K562 (cell line): ENCODE results near the gene DLGAP1. TPM values are rescaled to one million over a fixed set of nuclear protein-coding genes. Genes with fewer than 3 reads are reported as not detected.

Experiments used
- ADNP ChIP-seq: fragments of 200-800 bp; sonication (Bioruptor generic); IDR thresholded peaks from 2 replicates; pipeline ENCODE4 v1.6.1; 2016; ENCODE audit warnings: missing genetic modification characterization, missing compliant biosample characterization
- BRF1 ChIP-seq: IDR thresholded peaks from 3 replicates; pipeline ENCODE4 v1.6.1; 2011; ENCODE audit warnings: borderline replicate concordance, mild to moderate bottlenecking; ENCODE audit not compliant: insufficient read length; ENCODE audit errors: extremely low read depth
- CBX1 ChIP-seq: sonication (generic); IDR thresholded peaks from 2 replicates; pipeline ENCODE4 v1.6.1; 2016; ENCODE audit warnings: antibody characterized with exemption, low read depth, mild to moderate bottlenecking
- E2F6 ChIP-seq, 2 experiments: IDR thresholded peaks; 2 replicates each; pipeline ENCODE4 v1.6.1; 2011; ENCODE audit warnings: borderline replicate concordance in 1 of 2, control low read depth in 1 of 2, low read depth in 1 of 2, low read length in 1 of 2, mild to moderate bottlenecking in 1 of 2, mixed read lengths in 1 of 2, moderate library complexity in 1 of 2; ENCODE audit not compliant: insufficient read depth in 1 of 2, insufficient read length in 1 of 2, poor library complexity in 1 of 2, severe bottlenecking in 1 of 2; ENCODE audit errors: extremely low read depth in 1 of 2
- ELK1 ChIP-seq: sonication (generic); formaldehyde crosslinking; IDR thresholded peaks from 2 replicates; pipeline ENCODE4 v1.8.1; 2022; ENCODE audit warnings: missing genetic modification reagents
- FOXK1 ChIP-seq: sonication (generic); formaldehyde crosslinking; IDR thresholded peaks from 2 replicates; pipeline ENCODE4 v1.8.0; 2022; ENCODE audit warnings: missing genetic modification reagents, mild to moderate bottlenecking, borderline replicate concordance
- MAFK ChIP-seq: IDR thresholded peaks from 2 replicates; pipeline ENCODE4 v1.6.1; 2011; ENCODE audit warnings: low read length, improper control_type of control experiment
- NFE2 ChIP-seq: IDR thresholded peaks from 2 replicates; pipeline ENCODE4 v1.6.1; 2014; ENCODE audit warnings: antibody characterized with exemption, low read depth
- NFIC ChIP-seq: fragments of 450-650 bp; IDR thresholded peaks from 2 replicates; pipeline ENCODE4 v1.6.1; 2017; ENCODE audit warnings: mild to moderate bottlenecking, inconsistent platforms
- PREB ChIP-seq: sonication (generic); formaldehyde crosslinking; IDR thresholded peaks from 2 replicates; pipeline ENCODE4 v1.8.1; 2023; ENCODE audit warnings: mild to moderate bottlenecking, missing genetic modification reagents
- SMARCC2 ChIP-seq: fragments of 450-650 bp; IDR thresholded peaks from 2 replicates; pipeline ENCODE4 v1.6.1; 2017; ENCODE audit warnings: antibody characterized with exemption, moderate library complexity, mild to moderate bottlenecking, low read depth
- SNRNP70 ChIP-seq: fragments of 200-400 bp; formaldehyde crosslinking; optimal IDR thresholded peaks from 2 replicates; pipeline ENCODE3; 2017; ENCODE audit warnings: low read depth, low read length
- ZBTB34 ChIP-seq: fragments of 250-450 bp; sonication (Bioruptor Pico); IDR thresholded peaks from 2 replicates; pipeline ENCODE4 v1.8.0; 2021; ENCODE audit warnings: mild to moderate bottlenecking, moderate library complexity
- ZBTB43 ChIP-seq: sonication (generic); formaldehyde crosslinking; IDR thresholded peaks from 2 replicates; pipeline ENCODE4 v1.8.0; 2023; ENCODE audit warnings: mild to moderate bottlenecking, missing genetic modification reagents
- ZBTB49 ChIP-seq: sonication (generic); formaldehyde crosslinking; IDR thresholded peaks from 2 replicates; pipeline ENCODE4 v1.8.0; 2022; ENCODE audit warnings: missing genetic modification reagents, mild to moderate bottlenecking, borderline replicate concordance
- ZEB2 ChIP-seq: fragments of 450-650 bp; IDR thresholded peaks from 2 replicates; pipeline ENCODE4 v1.6.1; 2016
- ZFPM2 ChIP-seq: fragments of 250-450 bp; sonication (Bioruptor Pico); IDR thresholded peaks from 2 replicates; pipeline ENCODE4 v1.5.1; 2022; ENCODE audit warnings: mild to moderate bottlenecking
- ZNF124 ChIP-seq: sonication (generic); formaldehyde crosslinking; IDR thresholded peaks from 2 replicates; pipeline ENCODE4 v1.8.1; 2022; ENCODE audit warnings: missing genetic modification reagents
- ZNF764 ChIP-seq: fragments of 250-450 bp; sonication (Bioruptor Pico); IDR thresholded peaks from 2 replicates; pipeline ENCODE4 v1.4.0; 2020; ENCODE audit warnings: low read depth, mild to moderate bottlenecking, moderate library complexity
- ZNF778 ChIP-seq: fragments of 450-650 bp; formaldehyde crosslinking; IDR thresholded peaks from 2 replicates; pipeline ENCODE4 v1.4.0; 2020; ENCODE audit warnings: mild to moderate bottlenecking, moderate library complexity
- polyA plus RNA-seq, 8 experiments: library from polyadenylated mRNA; depleted of rRNA in 4 of 8; stranded (reverse) in 5 of 8; unstranded in 3 of 8; fragments of >200 nt; fragmentation: Nextera tagmentation in 2 of 8; fragmentation: Illumina TruSeq in 1 of 8; extraction: Ambion mirVana in 2 of 8; extraction: Trizol in 1 of 8; gene quantifications; 2 replicates each; pipeline versions ENCODE4 v1.2.1 to v1.2.3, GENCODE V29; 2011 to 2014; ENCODE audit warnings: inconsistent platforms in 1 of 8, missing spikeins in 1 of 8
- total RNA-seq, 7 experiments: library from RNA; depleted of rRNA in 6 of 7; stranded (reverse); fragments of >200 nt in 6 of 7; fragmentation: Illumina TruSeq in 2 of 7; extraction: Trizol in 2 of 7; gene quantifications; 2 replicates each; pipeline versions ENCODE4 v1.2.1 to v1.2.3, GENCODE V29; 2011 to 2021; ENCODE audit warnings: low replicate concordance in 1 of 7

The DLGAP1 gene
- total and polyA plus RNA-seq, 9 of the 15 experiments (the other 6 are each of a cell fraction or from before 2014, with no cell fraction given): 0.04 to 0.22 (median 0.08) TPM

- TF ChIP-seq CBX1 (no peak), ADNP (tag) (no peak), ZBTB49 (CRISPR knock-in tag) (peak; percentile 65; the same call in 1 of the 2 replicates), NFIC (no peak), BRF1 (no peak), ELK1 (no peak), SMARCC2 (no peak), ZFPM2 (0 out of 2 replicates have a peak, but pooled peaks have one; percentile 15), SNRNP70 (no peak), E2F6 (IDR thresholded peaks at IDR 0.05; ENCODE audit: borderline replicate concordance in 1 of 2, extremely low read depth in 1 of 2, insufficient read depth in 1 of 2, insufficient read length in 1 of 2, low read depth in 1 of 2, low read length in 1 of 2, poor library complexity in 1 of 2, severe bottlenecking in 1 of 2) (peak in 1 of 2 experiments; percentile 68), ZBTB34 (CRISPR knock-in tag) (no peak; the same call in 1 of the 2 replicates), ZNF778 (CRISPR knock-in tag) (no peak), ZEB2 (no peak), FOXK1 (CRISPR knock-in tag) (peak; percentile 83; the same call in 1 of the 2 replicates), ZNF764 (CRISPR knock-in tag) (no peak), PREB (no peak), ZNF124 (CRISPR knock-in tag) (no peak), ZBTB43 (CRISPR knock-in tag) (0 out of 2 replicates have a peak, but pooled peaks have one; percentile 25), MAFK (no peak), NFE2 (no peak)
Measured at GRCh38 chr18:3653851-3654441, 801.2 kb downstream of the DLGAP1 start (continued).
